Panc1 (cell line): ENCODE measurements around the gene RAPGEF5.

Experiments
- POLR2AphosphoS5 ChIP-seq: IDR thresholded peaks from 2 replicates; pipeline ENCODE4 v1.6.1; 2012; ENCODE audit warnings: mild to moderate bottlenecking, low read depth, low read length, moderate library complexity
- SIN3A ChIP-seq: IDR thresholded peaks from 2 replicates; pipeline ENCODE4 v1.6.1; 2012; ENCODE audit warnings: low read depth, mild to moderate bottlenecking, low read length, moderate library complexity, borderline replicate concordance; ENCODE audit not compliant: insufficient read depth
- TF ChIP-seq, protein P1 (sequence below): fragments of 450-650 bp; IDR thresholded peaks from 2 replicates; pipeline ENCODE4 v1.5.1; 2017; ENCODE audit warnings: mild to moderate bottlenecking
- TF ChIP-seq, protein P2 (sequence below), 2 experiments: IDR thresholded peaks; 2 replicates each; pipeline ENCODE4 v1.6.1; 2011 to 2012; ENCODE audit warnings: low read depth in 2 of 2, control low read depth in 1 of 2, low read length in 1 of 2, mild to moderate bottlenecking in 1 of 2, moderate library complexity in 1 of 2; ENCODE audit not compliant: insufficient read depth in 1 of 2

DNA sequence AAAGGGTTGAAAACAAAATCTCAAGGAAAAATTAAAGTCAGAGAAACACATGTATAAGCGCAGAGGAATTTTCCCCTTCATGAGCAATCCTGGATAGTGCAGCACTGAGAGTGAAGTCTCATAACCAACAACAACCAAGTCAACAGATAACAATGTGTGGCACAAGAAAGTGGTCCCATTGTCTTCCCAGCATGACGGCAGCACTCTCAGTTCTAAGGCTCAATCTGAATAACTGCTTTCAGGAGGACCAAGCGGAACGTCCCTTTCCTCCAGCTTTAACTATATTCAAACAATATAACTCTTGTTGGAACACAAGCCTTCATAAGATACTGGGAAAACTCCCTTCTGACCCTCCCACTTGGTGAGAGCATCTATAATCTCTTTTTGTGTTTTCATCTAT, 137.9 kb downstream of the RAPGEF5 start:
- TF ChIP-seq, protein P1, sequence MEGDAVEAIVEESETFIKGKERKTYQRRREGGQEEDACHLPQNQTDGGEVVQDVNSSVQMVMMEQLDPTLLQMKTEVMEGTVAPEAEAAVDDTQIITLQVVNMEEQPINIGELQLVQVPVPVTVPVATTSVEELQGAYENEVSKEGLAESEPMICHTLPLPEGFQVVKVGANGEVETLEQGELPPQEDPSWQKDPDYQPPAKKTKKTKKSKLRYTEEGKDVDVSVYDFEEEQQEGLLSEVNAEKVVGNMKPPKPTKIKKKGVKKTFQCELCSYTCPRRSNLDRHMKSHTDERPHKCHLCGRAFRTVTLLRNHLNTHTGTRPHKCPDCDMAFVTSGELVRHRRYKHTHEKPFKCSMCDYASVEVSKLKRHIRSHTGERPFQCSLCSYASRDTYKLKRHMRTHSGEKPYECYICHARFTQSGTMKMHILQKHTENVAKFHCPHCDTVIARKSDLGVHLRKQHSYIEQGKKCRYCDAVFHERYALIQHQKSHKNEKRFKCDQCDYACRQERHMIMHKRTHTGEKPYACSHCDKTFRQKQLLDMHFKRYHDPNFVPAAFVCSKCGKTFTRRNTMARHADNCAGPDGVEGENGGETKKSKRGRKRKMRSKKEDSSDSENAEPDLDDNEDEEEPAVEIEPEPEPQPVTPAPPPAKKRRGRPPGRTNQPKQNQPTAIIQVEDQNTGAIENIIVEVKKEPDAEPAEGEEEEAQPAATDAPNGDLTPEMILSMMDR, result no peak
- TF ChIP-seq POLR2AphosphoS5 (no peak), SIN3A (no peak)
- TF ChIP-seq, protein P2, sequence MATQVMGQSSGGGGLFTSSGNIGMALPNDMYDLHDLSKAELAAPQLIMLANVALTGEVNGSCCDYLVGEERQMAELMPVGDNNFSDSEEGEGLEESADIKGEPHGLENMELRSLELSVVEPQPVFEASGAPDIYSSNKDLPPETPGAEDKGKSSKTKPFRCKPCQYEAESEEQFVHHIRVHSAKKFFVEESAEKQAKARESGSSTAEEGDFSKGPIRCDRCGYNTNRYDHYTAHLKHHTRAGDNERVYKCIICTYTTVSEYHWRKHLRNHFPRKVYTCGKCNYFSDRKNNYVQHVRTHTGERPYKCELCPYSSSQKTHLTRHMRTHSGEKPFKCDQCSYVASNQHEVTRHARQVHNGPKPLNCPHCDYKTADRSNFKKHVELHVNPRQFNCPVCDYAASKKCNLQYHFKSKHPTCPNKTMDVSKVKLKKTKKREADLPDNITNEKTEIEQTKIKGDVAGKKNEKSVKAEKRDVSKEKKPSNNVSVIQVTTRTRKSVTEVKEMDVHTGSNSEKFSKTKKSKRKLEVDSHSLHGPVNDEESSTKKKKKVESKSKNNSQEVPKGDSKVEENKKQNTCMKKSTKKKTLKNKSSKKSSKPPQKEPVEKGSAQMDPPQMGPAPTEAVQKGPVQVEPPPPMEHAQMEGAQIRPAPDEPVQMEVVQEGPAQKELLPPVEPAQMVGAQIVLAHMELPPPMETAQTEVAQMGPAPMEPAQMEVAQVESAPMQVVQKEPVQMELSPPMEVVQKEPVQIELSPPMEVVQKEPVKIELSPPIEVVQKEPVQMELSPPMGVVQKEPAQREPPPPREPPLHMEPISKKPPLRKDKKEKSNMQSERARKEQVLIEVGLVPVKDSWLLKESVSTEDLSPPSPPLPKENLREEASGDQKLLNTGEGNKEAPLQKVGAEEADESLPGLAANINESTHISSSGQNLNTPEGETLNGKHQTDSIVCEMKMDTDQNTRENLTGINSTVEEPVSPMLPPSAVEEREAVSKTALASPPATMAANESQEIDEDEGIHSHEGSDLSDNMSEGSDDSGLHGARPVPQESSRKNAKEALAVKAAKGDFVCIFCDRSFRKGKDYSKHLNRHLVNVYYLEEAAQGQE (IDR thresholded peaks at IDR 0.05; ENCODE audit: insufficient read depth in 1 of 2, low read depth in 2 of 2, low read length in 1 of 2), result no peak
